ENCODE measurements around the gene ZNF335.
A peak's percentile ranks its signal among the peaks of the same experiment; 100 is the strongest.
"Not testable (repeated sequence)": the region's sequence is repeated elsewhere in the genome, so short reads cannot be mapped to it uniquely, and the experiment has no call there.

Gene ZNF335

DNA sequence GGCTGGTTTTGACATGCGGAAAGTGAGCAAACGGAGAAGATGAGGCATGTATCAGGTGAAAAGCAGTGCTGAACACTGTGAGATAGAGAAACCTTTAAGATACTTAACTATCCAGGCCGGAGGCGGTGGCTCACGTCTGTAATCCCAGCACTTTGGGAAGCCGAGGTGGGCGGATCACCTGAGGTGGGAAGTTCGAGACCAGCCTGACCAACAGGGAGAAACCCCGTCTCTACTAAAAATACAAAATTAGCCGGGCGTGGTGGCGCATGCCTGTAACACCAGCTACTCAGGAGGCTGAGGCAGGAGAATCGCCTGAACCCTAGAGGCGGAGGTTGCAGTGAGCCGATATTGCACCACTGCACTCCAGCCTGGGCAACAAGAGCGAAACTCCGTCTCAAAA is 40.3 kb downstream of the ZNF335 start:
- DNase-seq, result not testable (repeated sequence)

- DNase-seq, result no peak
Measured at GRCh38 chr20:45927071-45927878, 44.7 kb downstream of the ZNF335 start.

DNA sequence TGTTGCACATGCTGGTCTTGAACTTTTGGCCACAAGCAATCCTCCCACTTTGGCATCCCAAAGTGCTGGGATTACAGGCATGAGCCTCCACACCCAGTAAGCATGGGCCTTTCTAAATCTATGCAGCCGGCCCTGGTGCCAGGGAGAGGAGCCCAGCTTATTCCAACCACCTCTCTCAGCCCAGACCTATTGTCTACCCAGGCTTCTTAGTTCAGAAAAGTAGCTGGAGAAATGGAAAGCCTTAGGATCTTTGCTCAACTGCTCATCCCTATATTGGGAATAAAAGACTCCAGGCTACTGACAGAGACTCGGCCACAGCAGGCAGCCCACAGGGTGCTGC is 45.3 kb downstream of the ZNF335 start:
- DNase-seq, result no peak

- no peak for DNase-seq
Measured at GRCh38 chr20:45925821-45926506, 46.0 kb downstream of the ZNF335 start.

- DNase-seq, result no peak
Measured at GRCh38 chr20:45924391-45925261, 47.4 kb downstream of the ZNF335 start.

- DNase-seq, result no peak
Measured at GRCh38 chr20:45921337-45922189, 50.4 kb downstream of the ZNF335 start.

- no peak for DNase-seq
Measured at GRCh38 chr20:45920462-45921336, 51.3 kb downstream of the ZNF335 start.

DNA sequence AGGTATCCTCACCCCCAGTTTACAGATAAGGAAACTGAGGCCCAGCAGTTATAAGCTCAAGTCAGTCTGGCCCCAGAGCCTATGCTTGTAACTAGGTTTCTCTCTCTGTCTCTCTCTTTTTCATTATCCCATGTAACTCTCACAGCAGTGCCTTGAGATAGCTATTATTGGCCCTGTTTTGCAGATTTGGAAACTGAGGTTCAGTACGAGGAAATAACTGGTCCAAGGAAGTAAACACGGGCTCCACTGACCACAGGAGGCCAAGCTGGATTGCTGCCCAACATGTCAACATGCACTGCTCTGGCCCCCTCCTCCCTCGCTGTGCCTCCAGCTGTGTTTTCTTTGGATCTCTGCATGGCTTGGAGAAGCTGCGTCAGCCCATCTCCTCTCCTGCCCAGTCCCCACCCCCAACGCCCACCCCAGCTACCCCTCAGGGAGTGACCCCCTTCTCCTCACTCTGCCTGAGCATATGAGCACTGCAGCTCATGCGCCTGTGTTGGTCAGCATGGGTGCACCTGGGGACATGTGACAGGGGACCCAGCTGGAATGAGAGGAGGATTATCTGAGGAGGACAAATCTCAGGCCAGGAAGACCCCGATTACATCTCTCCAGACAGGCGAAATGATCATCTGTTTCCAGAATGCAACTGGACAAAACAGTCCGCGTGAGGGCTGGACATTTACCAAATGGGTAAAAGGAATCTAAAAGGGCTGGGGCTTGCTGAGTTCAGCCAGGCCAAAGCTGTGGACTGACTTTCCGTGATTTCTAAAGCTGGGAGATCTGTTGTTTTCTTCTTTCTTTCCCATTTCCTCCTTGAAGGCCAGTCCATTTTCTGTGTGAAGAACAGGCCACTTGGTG is 52.2 kb downstream of the ZNF335 start:
- no peak for DNase-seq

DNA sequence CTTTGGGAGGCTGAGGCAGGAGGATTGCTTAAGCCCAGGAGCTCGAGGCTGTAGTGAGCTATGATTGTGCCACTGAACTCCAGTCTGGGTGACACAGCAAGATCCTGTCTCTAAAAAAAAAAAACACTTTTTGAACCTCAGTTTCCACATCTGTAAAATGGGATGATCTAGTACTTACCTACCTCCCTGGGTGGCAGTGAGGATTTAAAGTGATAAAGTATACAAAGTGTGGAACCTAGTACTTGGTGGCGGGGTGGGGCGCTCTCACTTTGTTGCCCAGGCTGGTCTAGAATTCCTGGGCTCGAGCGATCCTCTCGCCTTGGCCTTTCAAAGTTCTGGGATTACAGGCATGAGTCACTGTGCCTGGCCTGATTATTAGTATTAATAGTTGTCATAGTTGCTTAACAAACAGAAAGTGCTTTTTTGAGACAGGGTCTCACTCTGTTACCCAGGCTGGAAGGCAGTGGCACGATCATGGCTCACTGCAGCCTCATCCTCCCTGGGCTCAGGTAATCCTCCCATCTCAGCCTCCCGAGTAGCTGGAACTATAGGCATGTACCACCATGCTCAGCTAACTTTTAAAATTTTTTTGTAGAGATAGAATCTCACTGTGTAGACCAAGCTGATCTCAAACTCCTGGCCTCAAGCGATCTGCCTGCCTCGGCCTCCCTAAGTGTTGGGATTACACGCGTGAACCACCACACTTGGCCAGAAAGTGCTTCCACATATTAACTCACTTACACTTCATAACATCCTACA is 53.0 kb downstream of the ZNF335 start:
- DNase-seq, result no peak

DNA sequence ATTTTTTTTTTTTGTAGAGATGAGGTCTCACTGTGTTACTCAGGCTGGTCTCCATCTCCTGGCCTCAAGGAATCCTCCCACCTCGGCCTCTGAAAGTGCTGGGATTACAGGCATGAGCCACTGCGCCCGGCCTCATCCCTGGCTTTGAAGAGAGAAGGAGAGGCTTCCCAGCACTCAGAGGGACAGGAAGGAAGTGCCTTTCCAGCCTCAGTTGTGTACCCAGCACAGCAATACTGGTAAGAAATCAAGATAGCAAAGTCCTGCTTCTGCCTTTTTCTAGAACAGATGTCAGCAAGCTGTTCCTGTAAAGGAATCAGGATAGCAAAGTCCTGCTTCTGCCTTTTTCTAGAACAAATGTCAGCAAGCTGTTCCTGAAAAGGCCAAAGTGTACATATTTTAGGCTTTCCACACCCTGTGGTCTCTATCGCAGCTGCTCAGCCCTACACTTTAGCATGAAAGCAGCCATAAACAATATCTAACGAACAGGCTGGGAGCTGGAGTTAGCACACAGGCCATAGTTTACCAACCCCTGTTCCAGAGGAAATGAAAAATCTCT is 53.7 kb downstream of the ZNF335 start:
- no peak for DNase-seq

DNA sequence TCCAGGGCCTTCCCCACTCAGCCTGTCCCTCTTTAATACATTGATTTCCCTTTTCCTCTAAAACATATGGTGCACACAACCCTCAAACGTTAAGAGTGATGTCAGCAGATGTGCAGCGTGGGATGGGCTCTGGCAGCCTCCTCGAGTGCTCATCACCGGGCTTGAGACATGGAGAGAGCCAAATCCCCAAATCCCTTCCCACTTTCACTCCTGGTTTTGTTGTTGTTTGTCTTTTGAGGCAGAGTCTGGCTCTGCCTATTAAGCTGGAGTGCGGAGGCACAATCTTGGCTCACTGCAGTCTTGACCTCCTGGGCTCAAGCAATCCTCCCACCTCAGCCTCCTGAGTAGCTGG is 54.2 kb downstream of the ZNF335 start:
- DNase-seq, result no peak

DNA sequence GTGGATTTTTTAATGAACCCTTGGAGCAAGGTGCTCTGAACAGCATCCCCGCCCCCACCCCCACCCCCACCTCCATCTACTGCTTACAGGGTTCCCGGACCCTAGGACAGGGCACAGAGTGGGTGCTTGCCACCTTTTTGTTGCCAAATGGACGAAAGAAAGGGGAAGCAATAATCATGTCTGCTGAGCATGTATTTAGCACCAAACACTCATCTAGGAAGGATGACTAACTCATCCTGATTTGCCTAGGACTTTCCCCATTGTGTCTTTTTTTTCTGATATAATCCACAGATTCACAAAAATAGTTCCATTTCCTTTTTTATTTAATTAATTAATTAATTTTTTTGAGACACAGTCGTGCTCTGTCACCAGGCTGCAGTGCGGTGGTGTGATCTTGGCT is 58.9 kb downstream of the ZNF335 start:
- no peak for DNase-seq

- DNase-seq, result no peak
Measured at GRCh38 chr20:45912344-45912682, 59.7 kb downstream of the ZNF335 start.

- peak; percentile 72 for DNase-seq
Measured at GRCh38 chr20:45911486-45912343, 60.3 kb downstream of the ZNF335 start, which contains the start of gene PLTP. TSS of gene PLTP (minus strand) at chr20:45912155. CDS start at chr20:45911452, 703 bp downstream.

DNA sequence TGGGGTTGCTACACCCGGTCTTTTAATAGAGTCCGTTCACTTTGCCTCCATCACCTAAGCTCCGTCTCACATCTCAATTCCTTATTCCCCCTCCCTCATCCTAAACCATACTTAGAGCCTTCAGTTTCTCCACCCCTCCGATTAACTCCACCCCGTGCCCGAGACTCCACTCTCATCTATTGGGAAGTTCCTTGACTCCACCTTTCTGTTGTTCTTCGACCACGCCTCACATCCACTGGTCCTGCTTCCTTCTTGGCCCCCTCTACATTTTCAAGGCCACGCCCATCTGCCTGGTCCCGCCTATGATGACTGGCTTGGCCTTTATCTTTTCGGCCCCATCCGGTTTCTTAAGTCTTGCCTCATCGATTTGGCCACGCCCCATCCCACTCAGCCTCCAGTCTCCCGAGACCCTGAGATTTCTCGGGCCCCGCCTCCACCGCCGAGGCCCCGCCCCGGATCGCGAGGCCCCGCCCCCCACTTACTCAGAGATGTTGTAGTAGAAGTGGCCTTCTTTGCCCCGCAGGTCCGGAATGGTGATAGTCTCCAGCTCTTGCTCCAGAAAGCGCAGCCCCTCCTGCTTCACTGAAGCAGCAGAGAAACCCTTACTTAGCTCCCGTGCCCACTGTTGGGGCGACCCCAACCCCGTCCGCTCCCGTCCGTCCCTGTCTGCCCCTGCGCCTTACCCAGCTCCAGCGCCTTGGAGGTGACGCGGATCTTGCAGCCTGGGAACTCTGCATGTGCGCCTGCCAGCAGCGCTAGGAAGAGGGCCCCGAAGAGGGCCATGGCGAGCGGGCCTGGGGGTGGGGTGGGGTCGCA is 61.1 kb downstream of the ZNF335 start:
- DNase-seq, result peak; percentile 100

GRCh38 chr20:45909817-45910669 is 62.0 kb downstream of the ZNF335 start:
- no peak for DNase-seq
